ENCODE data around the gene AUTS2.

- TF ChIP-seq PREB (CRISPR knock-in tag; IDR thresholded peaks at IDR 0.05) (no peak), ZNF551 (CRISPR knock-in tag; IDR thresholded peaks at IDR 0.05) (no peak), EP300 (IDR thresholded peaks at IDR 0.05; ENCODE audit: low read length) (no peak), FOXJ3 (CRISPR knock-in tag; IDR thresholded peaks at IDR 0.05) (no peak), NKRF (IDR thresholded peaks at IDR 0.05; ENCODE audit: borderline replicate concordance) (no peak), ZBTB33 (CRISPR knock-in tag; IDR thresholded peaks at IDR 0.05) (no peak), NFIC (IDR thresholded peaks at IDR 0.05) (no peak), TCF15 (CRISPR knock-in tag; IDR thresholded peaks at IDR 0.05) (no peak), NR2C2 (CRISPR knock-in tag; IDR thresholded peaks at IDR 0.05) (no peak), NR2C2 (tag; IDR thresholded peaks at IDR 0.05) (no peak), ZNF274 (IDR thresholded peaks at IDR 0.05; ENCODE audit: borderline replicate concordance, low read depth, low read length) (no peak)
- TF ChIP-seq, protein P1, sequence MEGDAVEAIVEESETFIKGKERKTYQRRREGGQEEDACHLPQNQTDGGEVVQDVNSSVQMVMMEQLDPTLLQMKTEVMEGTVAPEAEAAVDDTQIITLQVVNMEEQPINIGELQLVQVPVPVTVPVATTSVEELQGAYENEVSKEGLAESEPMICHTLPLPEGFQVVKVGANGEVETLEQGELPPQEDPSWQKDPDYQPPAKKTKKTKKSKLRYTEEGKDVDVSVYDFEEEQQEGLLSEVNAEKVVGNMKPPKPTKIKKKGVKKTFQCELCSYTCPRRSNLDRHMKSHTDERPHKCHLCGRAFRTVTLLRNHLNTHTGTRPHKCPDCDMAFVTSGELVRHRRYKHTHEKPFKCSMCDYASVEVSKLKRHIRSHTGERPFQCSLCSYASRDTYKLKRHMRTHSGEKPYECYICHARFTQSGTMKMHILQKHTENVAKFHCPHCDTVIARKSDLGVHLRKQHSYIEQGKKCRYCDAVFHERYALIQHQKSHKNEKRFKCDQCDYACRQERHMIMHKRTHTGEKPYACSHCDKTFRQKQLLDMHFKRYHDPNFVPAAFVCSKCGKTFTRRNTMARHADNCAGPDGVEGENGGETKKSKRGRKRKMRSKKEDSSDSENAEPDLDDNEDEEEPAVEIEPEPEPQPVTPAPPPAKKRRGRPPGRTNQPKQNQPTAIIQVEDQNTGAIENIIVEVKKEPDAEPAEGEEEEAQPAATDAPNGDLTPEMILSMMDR (IDR thresholded peaks at IDR 0.05 in 2 of 3, conservative IDR thresholded peaks at IDR 0.05 in 1 of 3; ENCODE audit: insufficient read depth in 2 of 3, low read depth in 1 of 3, low read length in 3 of 3) = no peak
These were observed 632.5 kb downstream of the AUTS2 start for GRCh38 chr7:70230761-70231160.
